ENCODE results near the gene TIAM2.
A peak's percentile ranks its signal among the peaks of the same experiment; 100 is the strongest.

TIAM2 gene

DNA sequence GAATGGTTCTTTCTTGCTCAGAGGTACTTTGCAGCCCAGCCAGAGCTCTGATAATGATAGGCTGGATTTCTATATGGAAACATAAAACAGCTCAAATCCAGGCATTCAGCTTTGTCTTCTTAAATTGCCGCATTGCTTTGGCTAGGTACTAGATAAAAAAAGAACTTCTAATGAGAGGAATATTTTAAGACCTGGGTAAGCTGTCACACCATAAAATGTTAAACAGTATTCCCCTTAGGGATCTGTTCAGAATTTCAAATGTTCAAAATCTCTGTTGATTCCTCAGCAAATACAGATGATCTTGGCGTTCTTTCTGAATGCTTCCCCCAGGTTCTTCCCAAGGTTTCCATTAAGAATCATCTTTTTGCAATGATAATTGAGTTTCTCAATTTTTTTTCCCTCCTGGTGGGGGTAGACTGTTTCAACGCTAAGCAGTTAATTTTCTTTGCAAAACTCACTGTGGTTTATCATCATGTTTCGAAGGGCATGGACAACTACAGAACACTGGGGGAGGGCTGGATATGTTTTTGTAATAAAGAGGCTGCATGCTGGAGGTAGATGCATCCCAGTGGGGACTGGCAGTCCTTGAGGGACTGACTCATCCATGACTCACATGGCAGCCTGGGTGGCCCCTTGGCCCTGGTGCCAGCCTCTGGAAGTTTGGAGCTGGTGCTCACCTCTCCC, 31.0 kb downstream of the TIAM2 start:
- peak; percentile 91 for DNase-seq

DNA sequence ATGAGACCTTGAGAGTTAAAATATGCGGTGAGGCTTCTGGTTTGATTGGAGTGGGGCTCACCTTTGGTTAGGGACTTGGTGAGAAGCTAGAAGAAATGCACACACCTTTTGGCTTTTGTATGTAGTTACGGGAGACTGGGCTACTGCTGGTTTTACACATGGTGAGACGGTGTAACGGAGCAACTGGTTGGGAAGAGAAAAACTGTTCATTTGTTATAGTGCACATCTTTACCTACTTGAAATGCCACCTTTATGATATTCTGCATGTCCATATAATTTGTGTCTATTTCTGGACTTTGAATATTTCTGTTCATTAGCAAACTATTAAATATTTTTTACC, 31.6 kb downstream of the TIAM2 start:
- no peak for DNase-seq

DNA sequence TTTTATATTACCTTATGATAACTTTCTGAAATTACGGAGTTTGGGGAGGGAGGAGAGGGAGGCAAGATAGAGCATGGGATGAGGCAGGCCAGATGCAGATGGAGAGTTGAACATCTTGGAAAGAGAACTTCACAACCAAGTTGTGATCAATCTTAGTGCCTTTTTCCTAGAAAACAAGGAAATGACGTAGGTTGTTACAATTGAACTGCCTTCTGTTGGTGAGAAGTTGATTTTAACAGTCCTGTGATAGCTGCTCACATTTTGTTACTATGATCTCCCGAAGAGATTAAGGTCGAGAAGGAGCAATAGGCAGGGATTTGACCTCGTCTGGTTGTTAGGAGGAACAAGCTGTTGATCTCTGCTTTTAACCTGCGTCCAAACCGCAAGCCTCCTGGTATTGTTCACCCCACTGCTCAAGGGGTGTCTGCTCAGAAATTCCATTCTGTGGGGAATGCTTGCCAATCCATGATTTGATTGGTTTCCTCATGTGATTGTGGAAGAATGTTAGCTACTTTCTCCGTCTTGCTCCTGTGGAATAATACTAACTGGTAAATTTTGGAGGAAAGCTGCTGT, 35.1 kb downstream of the TIAM2 start:
- DNase-seq: no peak

DNA sequence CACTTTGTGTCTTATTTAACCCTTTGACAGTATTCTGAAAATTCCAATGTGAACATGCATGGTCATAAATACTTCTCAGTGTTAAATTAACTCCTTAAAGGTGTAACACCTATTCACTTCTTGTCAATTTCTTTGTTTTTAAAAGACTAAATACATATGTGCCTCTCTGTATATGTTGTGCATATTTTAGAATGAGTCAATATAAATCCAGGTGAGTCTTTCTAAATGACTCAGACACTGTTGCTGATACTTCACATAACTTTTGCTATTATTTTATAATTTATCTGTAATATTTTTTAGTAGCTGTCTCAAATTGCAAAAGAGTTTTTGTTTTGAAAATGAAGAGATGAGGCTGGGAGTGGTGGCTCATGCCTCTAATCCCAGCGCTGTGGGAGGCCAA, 36.0 kb downstream of the TIAM2 start:
- DNase-seq: no peak

DNA sequence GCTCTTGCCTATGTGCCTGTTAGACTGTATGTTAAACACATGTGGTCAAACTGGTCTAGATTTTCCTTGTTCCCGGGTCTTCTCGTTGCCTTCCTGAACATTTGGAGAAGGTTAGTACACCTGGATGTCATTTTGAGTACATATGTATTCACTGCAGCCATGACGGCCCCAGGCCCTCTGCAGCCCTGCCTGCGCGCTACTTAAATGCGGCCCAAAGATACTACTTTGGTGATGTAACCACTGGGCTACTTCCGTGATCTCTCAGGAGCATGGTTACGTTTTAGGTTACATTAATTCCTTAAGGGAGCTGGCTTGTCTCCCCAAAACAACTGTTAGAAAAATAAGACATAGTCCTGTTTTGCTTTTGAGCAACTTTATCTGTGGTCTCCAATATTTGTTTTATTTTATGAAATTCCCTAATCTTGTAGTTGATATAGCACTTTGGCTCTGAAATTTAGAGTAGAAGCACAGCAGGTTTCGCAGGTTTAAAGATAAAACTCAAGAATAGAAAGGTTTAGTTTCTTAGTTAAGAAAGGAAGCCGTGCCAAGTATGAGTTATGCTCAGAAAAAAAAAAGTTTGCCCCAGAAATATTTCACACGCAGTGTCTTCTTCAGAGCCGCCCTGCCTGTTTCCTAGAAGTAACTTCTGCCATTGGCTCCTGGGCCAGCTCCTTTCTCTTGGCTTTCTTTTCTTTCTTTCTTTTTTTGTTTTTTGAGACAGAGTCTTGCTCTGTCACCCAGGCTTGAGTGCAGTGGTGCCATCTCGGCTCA, 38.1 kb downstream of the TIAM2 start:
- DNase-seq: no peak

DNA sequence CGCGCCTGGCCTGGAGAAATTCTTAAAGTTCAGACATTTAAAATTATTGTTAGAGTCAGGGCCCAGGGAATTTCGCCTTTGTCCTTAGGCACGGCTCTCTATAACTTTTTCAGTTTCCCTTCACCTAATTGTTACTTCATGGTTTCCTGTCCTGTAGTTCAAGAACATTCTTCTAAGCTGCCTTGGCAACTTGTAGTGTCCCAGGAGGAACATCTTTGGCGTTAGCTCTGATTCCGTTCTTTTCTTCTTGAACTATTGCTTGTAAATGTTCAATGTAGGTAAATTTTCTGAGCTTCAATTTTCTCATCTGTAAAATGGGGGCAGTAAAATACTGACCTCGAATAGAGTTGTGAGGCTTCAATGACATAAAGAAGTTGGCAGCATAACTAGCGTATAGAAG, 41.8 kb downstream of the TIAM2 start:
- no peak for DNase-seq

DNA sequence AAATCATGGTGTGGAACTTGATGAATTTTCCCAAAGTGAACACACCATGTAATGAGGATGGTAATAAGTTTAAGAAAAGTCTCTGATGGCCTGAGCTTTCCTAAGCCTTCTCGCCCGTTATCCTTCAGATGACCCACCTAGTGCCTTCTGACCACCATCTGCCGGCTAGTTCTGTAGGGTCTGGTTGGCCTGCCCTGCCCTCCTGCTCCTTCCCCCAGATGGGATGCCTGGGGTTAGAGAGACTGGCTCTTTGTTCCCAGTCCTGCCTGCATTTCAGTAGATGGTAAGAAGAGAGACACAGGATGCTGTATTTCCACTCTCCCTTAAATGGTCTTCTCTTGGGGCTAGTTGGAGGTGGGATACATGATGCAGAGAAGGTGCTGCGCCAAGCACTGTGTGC, 43.0 kb downstream of the TIAM2 start:
- DNase-seq: no peak

DNA sequence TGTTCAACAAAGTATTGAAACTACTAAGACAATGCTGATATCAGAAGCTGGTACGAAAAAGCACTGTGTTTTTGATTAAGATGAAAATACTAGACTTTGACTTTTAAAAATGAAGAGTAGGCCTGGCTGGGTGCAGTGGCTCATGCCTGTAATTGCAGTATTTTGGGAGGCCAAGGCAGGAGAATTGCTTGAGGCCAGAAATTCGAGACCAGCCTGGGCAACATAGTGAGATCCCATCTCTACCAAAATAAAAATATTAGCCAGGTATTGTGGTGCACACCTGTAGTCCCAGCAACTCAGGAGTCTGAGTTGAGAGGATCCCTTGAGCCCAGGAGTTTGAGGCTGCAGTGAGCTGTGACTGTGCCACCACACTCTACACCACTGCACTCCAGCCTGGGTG, 43.4 kb downstream of the TIAM2 start:
- no peak for DNase-seq

DNA sequence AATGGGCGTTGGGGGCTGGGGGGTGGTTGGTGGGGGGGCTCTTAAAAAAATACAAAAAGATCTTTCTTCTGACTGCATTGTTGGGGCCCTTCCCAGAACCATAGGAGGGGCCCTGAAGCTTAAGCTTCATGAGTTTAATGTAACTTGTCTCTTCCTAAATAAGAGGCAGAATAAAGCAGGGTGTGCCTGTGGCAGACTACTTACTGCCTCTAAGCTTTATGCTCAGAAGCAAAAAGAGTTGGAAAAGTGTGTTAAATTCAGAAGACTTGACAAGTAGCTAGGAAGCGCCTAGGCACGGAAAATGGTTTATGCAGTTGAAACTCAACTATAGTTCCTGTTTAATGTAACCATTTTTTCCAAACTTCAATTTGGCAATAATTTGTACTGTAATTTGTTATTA, 44.5 kb downstream of the TIAM2 start:
- DNase-seq: no peak

DNA sequence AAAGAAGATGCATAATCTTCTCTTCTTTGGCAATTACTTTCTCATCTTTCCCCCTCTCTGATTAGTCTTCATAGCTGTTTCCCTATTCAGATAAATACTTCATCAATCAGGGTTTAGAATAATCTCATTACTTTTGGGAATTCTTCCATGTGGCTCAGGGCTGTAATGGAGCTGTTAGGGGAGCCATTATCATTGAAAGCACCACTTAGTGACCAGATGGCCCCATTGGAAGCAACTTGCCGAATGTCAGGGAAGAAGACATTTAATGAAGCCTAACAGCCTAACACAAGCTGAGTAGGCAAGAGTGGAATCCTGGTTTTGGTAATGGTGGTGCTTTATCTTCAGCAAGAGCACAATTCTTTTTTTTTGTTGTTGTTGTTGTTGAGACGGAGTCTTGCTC, 45.0 kb downstream of the TIAM2 start:
- DNase-seq: no peak

DNA sequence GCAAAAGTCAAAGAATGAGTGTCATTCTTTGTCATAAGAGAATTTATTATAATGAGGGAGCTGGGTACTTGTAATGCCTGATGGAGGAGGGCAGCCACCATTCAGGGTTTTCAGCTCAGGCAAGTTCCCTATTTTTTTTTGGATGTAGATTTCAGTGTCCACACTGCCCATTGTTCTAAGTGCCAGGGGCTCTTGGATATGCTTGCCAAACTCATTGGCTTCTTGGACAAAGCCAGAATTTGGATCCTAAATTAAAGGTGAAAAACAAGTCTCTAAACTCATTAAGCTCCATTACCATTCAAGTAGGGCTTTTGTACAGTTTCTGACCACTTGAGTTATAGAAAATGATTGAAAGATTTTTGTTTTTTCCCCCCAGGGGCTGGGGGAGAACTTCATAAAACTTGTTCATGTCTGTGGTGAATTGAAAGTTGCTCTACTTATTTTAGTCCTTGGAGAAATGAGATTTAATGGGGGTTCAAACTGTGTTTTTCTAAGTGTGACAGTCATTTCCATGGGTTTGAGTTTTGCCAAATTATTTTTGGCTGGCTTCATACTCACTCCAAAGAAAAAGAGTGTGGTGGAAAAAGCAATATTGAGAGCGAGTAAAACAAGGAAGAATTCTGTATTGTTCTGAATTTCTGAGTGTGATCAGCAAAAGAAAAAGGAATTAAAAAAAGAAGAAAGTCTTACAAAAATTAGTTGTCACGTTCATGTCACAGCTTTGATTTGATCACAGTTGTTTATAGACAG, 46.0 kb downstream of the TIAM2 start:
- DNase-seq: no peak

DNA sequence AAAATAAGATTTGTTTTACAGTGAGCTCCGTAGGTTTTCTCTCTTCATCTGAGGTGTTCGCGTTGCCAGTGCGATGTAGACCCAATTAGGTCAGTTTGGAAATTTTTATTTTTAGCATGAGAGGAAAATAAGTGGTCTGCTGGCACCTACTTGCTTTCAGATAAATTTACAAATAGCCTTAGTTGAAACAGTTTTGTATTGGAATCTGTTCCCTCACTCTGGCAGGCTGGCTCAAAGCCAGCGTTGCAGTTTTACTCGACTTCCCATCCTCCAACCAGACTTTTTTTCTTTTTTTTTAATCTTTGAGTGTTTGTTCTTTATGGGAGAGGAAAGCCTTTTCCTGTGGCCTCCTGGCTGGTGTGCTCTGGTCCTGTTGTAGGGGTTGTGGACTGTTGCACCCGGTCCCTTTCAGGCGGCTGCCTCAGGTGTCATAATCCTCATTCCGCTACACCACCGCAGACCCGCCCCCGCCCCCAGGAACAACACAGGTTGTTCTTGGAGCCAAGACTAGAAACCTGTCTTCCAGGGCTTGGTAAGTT, 46.7 kb downstream of the TIAM2 start:
- DNase-seq: no peak

DNA sequence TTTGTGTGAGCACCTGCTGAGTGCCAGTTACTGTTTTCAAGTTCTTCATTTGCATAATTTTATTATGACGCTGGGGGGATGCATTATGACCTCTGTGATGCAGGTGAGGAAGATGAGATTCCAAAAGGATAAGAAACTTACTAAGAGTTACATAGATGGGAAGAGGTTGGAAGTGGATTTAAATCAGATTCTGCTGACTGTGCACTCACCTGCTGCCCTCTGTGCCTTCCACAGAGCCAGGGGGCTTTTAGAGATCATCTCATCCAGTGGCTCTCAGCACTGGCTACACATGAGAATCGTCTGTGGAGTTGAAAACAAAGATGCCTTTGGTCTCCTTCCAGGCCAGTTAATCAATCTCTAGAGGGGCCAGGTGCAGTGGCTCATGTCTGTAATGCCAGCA, 47.9 kb downstream of the TIAM2 start:
- DNase-seq: no peak

DNA sequence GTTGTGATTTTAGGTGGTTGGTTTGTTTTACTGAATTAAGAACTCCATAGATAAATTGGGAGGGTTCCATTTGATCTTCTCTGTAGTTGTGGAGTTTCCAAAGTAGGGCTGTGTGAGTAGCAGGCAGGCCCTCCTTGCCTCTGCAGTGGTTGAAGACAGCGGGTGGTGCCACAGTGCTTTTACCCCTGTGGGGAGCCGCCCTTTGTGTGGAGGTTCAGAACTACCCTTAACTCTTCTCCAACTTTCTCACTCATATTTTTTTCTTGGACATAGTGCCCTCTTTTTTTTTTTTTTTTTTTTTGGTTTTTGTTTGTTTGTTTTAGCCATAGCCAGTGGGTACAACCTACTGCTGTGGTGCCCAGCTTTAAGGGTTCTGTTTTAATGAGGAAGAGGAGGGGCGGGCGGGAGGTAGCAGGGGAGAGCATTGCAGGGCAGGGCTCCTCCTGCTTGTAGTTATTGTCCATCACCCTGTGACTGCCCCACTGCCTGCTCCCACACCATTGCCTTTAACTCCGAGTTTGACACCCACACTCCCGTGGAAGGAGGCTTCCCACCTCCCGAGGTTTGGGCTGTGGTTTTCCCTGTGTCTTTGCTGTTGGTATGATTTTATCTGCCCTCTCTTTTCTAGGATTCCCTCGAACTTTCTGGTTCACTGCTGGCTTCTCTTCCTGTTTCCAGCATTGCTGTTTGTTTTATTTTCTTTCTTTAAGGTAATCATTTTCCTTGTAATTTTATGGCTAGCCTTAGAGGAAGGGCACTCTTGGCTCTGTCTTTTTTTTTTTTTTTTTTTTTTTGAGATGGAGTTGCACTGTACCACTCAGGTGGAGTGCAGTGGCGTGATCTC, 50.7 kb downstream of the TIAM2 start:
- no peak for DNase-seq

DNA sequence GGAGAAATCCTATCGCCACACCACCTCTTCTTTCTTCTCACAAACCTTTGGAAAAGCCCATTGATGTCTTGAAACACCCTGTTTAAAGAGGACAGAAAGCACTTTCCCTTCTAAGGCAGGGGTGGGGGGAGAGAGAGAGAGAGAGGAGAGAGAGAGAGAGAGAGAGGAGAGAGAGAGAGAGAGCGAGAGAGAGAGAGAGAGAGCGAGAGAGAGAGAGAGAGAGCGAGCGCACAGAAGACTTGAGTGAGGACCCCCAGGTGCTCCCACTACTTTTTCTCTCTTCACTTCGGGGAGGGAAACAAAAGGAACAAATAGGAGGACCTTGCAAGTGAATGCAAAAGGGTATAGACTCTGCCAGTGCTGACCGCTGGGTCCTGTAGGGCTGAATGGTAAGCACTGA, 52.4 kb downstream of the TIAM2 start:
- DNase-seq: no peak

DNA sequence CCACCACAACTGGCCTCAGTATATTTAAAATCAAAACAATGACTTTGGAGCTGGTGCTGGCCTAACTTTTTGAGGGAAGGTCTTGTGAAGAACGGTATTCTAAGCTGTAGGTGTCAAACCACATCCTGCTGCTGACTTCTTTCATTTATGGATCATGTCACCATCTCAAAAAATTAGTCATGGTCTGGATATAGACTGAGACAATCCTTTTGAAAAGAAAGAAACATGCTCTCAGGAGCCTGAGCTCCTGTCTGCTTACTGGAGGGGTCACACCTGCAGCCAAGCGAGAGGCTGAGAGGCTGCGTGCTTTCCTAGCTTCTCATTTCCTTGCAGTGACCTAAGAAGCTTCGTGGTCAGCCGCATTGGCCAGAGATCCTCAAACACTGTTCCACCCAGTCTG, 55.2 kb downstream of the TIAM2 start:
- no peak for DNase-seq

DNA sequence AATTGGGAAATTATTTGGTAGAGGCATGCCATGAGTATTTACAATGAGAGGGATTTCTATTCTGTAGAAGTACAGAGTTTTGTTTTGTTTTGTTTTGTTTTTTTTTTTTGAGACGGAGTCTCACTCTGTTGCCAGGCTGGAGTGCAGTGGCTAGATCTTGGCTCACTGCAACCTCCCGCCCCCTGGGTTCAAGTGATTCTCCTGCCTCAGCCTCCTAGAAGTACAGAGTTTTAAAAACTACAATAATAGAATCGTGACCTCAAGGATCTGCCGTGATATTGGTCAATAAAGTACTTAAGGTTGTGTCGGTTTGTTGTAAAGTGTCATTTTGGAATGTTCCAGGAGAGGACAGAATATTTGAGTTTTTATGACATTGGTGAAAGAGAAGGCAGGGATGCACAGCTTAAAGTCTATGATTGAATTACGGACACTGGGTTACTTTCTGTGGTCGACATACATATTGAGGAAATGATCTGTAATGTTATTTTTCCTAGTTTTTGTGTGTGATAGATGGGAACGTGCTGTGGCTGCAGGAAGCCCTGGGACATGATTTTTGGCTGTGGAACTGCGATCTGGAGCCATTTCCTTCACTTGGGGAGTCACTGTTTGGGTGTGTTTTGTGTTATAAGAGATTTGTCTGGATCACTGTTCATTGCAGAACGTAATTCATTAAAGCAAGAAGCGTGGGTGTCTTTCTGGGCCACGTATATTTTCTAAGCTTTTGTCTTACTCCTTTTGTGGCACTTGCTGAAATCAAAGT, 59.6 kb downstream of the TIAM2 start:
- no peak for DNase-seq

DNA sequence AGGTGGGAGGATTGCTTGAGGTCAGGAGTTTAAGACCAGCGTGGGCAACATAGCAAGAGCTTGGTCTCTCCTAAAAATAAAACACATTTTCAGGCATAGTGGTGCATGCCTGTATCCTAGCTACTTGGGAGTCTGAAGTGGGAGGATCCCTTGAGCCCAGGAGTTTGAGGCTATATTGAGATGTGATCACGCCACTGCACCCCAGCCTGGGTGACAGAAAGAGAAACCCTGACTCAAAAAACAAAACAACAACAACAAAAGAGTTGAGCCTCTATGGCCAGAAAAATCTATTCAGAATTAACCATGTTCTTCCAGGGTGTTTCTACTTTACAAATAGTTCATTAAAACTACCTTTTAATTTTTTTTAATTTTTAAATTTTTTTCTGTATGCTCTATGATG, 60.6 kb downstream of the TIAM2 start:
- DNase-seq: no peak

DNA sequence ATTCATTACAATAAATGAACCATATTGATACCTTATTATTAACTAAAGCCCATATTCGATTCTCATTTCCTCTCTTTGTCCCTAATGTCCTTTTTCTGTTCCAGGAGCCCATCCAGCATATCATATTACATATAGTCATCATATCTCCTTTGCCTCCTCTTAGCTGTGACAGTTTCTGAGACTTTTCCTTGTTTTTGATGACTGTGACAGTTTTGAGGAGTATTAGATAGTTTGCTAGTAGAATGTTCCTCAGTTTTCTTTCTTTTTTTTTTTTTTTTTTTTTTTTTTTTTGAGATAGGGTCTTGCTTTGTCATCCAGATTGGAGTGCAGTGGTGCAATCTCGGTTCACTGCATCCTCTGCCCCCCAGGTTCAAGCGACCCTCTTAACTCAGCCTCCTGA, 61.6 kb downstream of the TIAM2 start:
- DNase-seq: no peak

DNA sequence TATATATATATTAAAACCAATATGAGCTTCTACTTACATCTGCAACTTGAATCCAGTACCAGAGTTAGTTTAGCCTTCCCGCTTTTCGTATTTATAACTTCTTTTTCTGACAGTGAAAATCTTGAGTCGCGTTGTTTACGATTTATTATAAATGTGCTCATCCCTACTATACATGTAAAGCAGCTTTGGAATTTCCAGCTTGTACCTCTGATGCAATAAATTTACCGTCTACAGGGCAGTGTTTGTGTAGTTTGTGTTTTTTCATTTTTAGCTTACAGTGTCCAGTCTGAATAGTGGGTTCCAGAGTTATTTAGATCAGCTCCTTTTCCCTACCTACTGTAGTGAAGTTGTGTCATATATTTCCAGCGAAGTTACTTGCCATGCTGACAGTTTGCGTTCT, 66.3 kb downstream of the TIAM2 start:
- DNase-seq: no peak

DNA sequence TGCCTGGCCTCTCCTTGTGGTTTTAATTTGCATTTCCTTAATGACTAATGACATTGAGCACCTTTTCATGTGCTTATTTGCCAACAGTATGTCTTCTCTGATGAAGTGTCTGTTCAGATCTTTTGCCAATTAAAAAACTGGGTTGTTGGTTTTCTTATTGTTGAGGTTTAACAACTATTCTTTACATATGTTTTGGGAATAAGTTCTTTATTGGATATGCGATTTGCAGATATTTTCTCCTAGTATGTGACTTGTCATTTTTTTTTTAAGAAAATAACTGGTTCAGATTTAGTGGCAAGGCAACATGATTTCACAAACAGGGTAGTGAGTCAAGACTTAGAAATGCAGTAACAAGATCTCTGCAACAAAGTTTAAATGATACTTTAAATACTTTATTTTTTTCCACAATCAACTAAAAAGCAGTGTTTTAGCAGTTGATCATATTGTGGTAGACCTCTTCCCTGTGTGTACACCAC, 67.8 kb downstream of the TIAM2 start:
- peak; percentile 35 for DNase-seq

DNA sequence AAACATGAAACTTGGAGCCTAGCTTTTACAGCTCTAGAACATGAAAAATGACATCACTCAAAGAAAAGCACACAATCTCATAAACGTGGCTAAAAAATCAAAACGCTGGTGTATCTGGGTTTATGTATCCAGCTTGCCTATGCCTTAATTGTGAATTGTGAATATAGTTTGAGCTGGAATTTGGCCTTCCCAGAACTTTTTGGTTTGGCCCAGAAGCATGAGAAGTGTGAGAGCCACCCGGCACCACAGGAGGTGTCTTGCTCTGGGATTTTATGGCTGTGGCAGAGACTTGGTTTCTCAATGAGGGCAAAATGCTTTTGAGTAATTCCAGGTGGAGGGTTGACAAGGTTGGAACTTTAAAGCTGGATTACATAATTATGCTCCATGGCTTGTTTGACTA, 69.2 kb downstream of the TIAM2 start:
- no peak for DNase-seq
